ENCODE data around the gene BCAP31.

- TF ChIP-seq REST (IDR thresholded peaks at IDR 0.05; ENCODE audit: insufficient read depth in 1 of 2, low read depth in 2 of 2, low read length in 1 of 2): no peak
- no peak for TF ChIP-seq CTCF (IDR thresholded peaks at IDR 0.05)
- no peak for TF ChIP-seq POLR2AphosphoS5 (IDR thresholded peaks at IDR 0.05; ENCODE audit: low read depth, low read length)
- TF ChIP-seq SIN3A (IDR thresholded peaks at IDR 0.05; ENCODE audit: borderline replicate concordance, insufficient read depth, low read depth, low read length): no peak
Measured at GRCh38 chrX:153696100-153696499, 28.1 kb downstream of the BCAP31 start.

Measured in Panc1 (cell line).